NCI-H1417 (cell line): Measurements from ENCODE around the gene DBP.
"Not testable (repeated sequence)": the region's sequence is repeated elsewhere in the genome, so short reads cannot be mapped to it uniquely, and the experiment has no call there.

Experiments used
- DNase-seq, 3 experiments: peaks; one replicate each; lab custom pipeline; 2025; lab: John Stamatoyannopoulos, UW

DBP gene

GRCh38 chr19:48636859-48637448 lies at the start of gene DBP:
TSS of gene DBP (minus strand) at chr19:48637379. CDS start at chr19:48636994, 385 bp downstream.
- peak in 2 of 3 experiments; percentile 80 to 87 for DNase-seq

GRCh38 chr19:48686637-48687036 lies 49.5 kb upstream of the DBP start:
- DNase-seq, result not testable (repeated sequence)

DNA sequence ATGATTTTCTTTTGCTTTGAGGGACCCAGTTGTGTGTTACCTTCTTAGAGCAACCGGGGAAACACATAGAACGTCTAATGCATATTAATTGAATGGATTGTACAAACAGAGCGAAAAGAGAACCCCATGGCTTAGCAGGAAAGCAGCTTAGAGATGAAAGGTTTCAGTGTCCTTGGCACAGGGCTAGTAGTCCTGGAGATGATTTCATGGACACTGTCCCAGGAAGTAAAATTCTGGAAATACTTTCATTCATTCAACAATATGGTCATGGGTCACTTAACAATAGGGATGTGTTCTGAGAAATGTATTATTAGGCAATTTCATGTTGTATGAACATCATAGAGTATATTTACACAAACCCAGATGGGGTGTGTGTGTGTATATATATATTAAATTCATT lies 48.9 kb upstream of the DBP start:
- DNase-seq, result no peak

DNA sequence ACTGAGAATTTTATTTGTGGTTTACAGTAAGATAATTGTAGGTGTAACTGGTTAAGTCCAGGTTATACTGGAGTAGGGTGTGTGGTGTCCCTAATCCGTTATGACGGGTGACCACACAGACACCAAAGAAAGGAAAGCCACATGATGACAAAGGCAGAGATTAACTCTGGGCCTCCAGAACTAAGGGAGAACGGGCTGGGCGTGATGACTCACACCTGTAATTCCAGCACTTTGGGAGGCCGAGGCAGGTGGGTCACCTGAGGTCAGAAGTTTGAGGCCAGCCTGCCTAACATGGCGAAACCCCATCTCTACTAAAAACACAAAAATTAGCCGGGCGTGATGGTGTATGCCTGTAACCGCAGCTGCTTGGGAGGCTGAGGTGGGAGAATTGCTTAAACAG lies 48.4 kb upstream of the DBP start:
- DNase-seq, result no peak

- no peak for DNase-seq
Measured at GRCh38 chr19:48683349-48683748, 46.2 kb upstream of the DBP start.

DNA sequence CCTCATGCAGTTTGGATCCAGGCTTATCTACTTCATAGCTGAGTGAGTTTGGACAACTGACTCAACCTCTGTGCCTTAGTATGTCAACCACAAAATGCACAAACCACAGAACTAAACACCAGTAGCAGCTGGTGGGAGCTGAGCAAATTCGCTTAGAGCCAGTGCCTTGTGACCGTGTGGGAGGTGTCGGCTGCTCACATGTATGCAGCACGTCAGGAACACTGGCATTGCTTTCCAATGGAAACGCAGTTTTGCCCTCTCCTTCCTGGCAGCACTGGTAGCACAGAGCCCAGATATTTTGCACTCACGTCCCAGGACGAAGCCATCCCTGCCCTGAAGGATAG lies 43.9 kb upstream of the DBP start:
- DNase-seq, result no peak

GRCh38 chr19:48680436-48681126 lies 43.4 kb upstream of the DBP start:
- no peak for DNase-seq

DNA sequence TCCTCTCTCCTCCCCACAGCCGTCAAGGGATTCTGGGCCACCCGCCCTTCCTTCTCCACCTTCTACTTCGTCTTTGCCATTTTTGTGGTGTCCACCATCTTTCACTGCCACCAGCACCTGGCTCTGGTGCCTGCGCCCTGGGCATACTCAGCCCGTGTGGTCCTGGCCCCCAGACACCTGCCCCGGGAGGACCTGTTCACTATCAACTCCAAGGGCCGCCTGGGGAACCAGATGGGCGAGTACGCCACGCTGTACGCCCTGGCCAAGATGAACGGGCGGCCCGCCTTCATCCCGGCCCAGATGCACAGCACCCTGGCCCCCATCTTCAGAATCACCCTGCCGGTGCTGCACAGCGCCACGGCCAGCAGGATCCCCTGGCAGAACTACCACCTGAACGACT lies 42.8 kb upstream of the DBP start:
- not testable (repeated sequence) for DNase-seq

- DNase-seq, result no peak
Measured at GRCh38 chr19:48678201-48678600, 41.0 kb upstream of the DBP start.

- no peak for DNase-seq
Measured at GRCh38 chr19:48676887-48677286, 39.7 kb upstream of the DBP start.

DNA sequence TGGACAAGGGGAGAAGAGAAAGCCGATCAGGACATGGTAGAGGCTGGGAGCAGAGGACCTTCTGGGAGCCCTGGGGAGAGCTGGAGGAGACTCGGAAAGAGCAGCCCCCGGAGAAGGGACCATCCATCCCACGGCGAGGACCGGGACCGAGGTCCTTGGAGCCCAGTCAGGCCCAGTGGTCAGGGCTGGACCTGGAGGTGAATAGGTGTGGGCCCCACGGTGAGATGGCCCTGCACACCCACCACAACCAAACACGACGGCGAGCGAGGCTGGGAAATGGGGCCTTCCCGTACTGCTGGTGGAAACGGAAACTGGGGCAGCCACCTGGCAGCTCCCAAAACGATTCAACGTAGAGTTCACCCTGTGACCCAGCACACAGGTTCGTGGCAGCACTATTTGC lies 39.3 kb upstream of the DBP start:
- DNase-seq, result no peak

DNA sequence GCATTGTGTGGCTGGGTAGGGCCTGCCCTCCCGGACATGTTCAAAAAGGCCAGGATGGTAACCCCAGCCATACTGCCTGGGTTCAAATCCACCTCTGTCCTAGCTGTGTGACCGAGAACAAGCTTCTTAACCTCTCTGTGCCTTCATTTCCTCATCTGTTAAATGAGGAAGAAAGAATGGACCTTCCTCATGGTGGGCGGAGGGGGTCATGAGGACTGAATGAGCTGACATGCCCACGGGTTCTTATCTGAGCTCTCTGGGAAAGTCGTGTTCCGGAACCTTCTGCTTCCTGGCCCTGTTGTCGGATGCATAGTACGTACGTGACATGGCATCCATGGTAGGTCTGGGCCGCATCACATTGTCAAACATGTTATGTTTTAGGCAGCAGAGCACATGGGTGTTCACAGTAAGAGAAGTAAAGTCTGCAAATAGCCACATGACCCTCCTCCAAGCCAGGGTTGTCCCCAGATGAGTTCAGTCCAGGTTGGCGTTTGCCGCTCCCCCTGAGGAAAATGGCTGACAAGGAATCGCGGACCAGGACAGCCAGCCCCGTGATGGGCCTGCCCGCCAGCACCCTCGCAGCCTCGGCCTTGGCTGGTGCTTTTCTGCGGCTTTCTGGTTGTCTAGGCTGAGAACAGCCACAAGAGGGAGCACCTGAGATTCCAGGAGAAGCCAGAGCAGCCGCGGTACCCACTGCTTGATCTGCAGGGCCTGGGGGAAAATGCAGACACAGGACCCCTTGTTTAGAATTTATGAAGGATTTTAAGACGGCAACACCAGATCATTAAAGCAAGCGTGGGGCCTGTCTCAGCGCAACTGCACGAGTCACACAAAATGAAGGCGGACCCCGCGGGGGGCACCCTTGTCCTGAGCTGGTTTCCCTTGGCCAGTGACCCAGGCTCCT lies 38.0 kb upstream of the DBP start:
- peak; percentile 61 to 89 (median 87) for DNase-seq

DNA sequence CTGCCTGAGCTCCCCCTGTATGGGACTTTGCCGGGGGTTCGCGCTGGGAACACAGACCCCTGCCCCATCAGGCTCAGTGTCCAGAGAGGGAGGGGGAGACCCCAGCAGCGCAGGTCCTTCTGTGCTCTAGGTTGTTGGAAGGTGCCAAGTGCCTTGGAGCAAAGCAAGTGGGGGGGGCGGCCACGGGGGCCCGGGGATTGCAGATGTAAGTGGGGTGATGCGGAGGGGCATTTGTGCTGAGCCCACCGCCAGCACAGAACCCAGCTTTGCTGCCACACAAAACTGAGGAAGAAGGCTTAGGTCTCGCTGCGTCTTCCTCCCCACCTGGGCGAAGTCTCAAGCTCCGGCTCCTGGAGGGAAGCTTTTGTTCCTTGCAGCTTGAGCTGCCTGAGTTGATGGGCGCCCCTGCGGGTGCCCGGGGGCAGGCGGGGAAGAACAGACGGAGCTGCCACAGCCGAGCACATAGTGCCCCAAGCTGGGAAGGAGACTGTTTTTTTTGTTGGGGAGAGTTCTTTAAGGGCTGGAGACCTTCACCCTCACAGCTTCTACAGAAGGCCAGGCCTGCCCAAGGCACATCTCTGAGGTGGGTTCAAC lies 37.1 kb upstream of the DBP start:
- no peak for DNase-seq

- no peak for DNase-seq
Measured at GRCh38 chr19:48673436-48674100, 36.4 kb upstream of the DBP start.

GRCh38 chr19:48672994-48673393 lies 35.8 kb upstream of the DBP start, which contains the start of gene NTN5:
TSS of gene NTN5 (minus strand) at chr19:48673017. CDS start at chr19:48670986, 2,031 bp downstream.
- no peak for DNase-seq

- no peak for DNase-seq
Measured at GRCh38 chr19:48671446-48671995, 34.3 kb upstream of the DBP start.

- no peak for DNase-seq
Measured at GRCh38 chr19:48670699-48671445, 33.7 kb upstream of the DBP start.

DNA sequence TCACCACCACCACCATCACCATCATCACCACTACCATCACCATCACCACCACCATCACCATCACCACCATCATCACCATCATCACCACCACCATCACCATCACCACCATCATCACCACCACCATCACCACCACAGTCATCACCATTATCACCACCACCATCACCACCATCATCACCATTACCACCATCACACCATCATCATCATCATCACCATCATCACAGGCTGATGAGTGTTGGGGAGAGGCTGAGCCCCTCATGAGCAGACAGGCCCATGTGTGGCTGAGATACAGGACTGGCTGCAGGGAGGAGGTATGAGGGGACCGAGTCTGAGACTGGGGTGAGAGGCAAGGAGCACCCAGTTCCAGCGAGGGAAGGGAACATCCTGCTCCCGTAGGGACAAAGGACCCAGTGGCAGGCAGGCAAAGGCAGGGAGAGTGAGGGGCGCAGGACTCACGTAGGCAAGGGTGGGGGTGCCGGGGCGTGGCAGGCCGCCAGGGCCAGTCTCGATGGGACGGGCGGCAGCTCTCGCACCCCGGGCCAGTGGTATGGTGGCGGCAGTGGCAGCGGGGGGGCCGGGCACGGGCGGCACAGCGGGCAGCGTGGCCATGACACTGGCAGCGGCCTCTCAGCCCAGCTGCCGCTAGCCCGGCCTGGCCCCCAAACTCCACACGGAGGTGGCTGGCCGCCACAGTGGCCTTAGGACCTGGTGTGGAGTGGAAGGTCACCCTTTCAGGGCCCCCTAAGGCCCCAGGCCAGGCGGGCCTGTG lies 32.9 kb upstream of the DBP start:
- no peak for DNase-seq

- DNase-seq, result no peak
Measured at GRCh38 chr19:48668761-48669160, 31.6 kb upstream of the DBP start.

- DNase-seq, result no peak
Measured at GRCh38 chr19:48668332-48668731, 31.2 kb upstream of the DBP start.
